H7 (cell line): ENCODE measurements around the gene FAM168A. TPM values are rescaled to one million over a fixed set of nuclear protein-coding genes. Genes with fewer than 3 reads are reported as not detected.

ENCODE experiments used
- DNase-seq: peaks from one replicate; pipeline ENCODE4 v3.0.0; 2012
- H3K27me3 ChIP-seq: 2 replicates; pipeline ENCODE4 v1.6.0; 2011; ENCODE audit warnings: mild to moderate bottlenecking, low read length; ENCODE audit not compliant: control insufficient read depth, insufficient read depth
- H3K36me3 ChIP-seq: replicated peaks from 2 replicates; pipeline ENCODE4 v1.5.1; 2011; ENCODE audit warnings: low read length; ENCODE audit not compliant: control insufficient read depth, insufficient read depth
- H3K4me3 ChIP-seq: 2 replicates; pipeline ENCODE4 v1.5.1; 2011; ENCODE audit warnings: low read depth, mild to moderate bottlenecking, control low read depth, low read length, moderate library complexity; ENCODE audit not compliant: insufficient read depth
- total RNA-seq: library from RNA; depleted of rRNA; stranded (reverse); fragments of >200 nt; shearing (Covaris generic); gene quantifications from 2 replicates; pipeline ENCODE4 v1.2.3, GENCODE V29; 2014; rRNA removed

Gene FAM168A
- 13.1 and 14.3 TPM in 2 replicates for total RNA-seq

GRCh38 chr11:73597956-73598718 is at the start of gene FAM168A:
Gene FAM168A, minus strand, starts transcription at chr11:73598112. Its CDS starts 129,638 bp downstream, at chr11:73468474.
- H3K4me3 ChIP-seq = peak within 1 kb of the TSS; percentile 85
- no peaks in the 10 kb centered on the region for H3K36me3 ChIP-seq
- DNase-seq = peak; percentile 97
- H3K27me3 ChIP-seq = no peaks in the 10 kb centered on the region

- peak; percentile 98 for DNase-seq
- H3K4me3 ChIP-seq = peak overlapping the region; percentile 59
- H3K36me3 ChIP-seq = no peaks in the 10 kb centered on the region
- peaks cover 29% of the 10 kb centered on the region for H3K27me3 ChIP-seq
These were observed 49.7 kb upstream of the FAM168A start for GRCh38 chr11:73647459-73648100.

- Histone ChIP-seq H3K4me3 (peak within 1 kb of the TSS; percentile 59), H3K36me3 (no peaks in the 10 kb centered on the region), H3K27me3 (peaks cover 27% of the 10 kb centered on the region)
- peak; percentile 91 for DNase-seq
These were observed 48.2 kb upstream of the FAM168A start, which contains the start of gene PLEKHB1 for GRCh38 chr11:73645972-73646631. Gene PLEKHB1, plus strand, starts transcription at chr11:73646581. Its CDS starts 28 bp downstream, at chr11:73646609.

GRCh38 chr11:73645121-73645969 is 47.4 kb upstream of the FAM168A start:
- Histone ChIP-seq H3K27me3 (peaks cover 27% of the 10 kb centered on the region), H3K36me3 (no peaks in the 10 kb centered on the region), H3K4me3 (peak overlapping the region; percentile 50)
- peak; percentile 74 for DNase-seq

GRCh38 chr11:73641668-73642067 is 43.8 kb upstream of the FAM168A start:
- no peak for DNase-seq
- Histone ChIP-seq H3K4me3 (no peak overlapping the region), H3K27me3 (peaks cover 20% of the 10 kb centered on the region), H3K36me3 (no peaks in the 10 kb centered on the region)

GRCh38 chr11:73640592-73640991 is 42.7 kb upstream of the FAM168A start:
- peaks cover 10% of the 10 kb centered on the region for H3K27me3 ChIP-seq
- H3K36me3 ChIP-seq = no peaks in the 10 kb centered on the region
- DNase-seq = no peak
- H3K4me3 ChIP-seq = no peak overlapping the region

GRCh38 chr11:73637012-73637411 is 39.1 kb upstream of the FAM168A start:
- Histone ChIP-seq H3K36me3 (no peaks in the 10 kb centered on the region), H3K27me3 (peaks cover 9% of the 10 kb centered on the region; the same call in 1 of the 2 replicates), H3K4me3 (no peak overlapping the region)
- no peak for DNase-seq

GRCh38 chr11:73636249-73636648 is 38.3 kb upstream of the FAM168A start:
- peaks cover 11% of the 10 kb centered on the region; the same call in 1 of the 2 replicates for H3K27me3 ChIP-seq
- DNase-seq = no peak
- H3K4me3 ChIP-seq = no peak overlapping the region
- H3K36me3 ChIP-seq = no peaks in the 10 kb centered on the region

- no peak for DNase-seq
- Histone ChIP-seq H3K36me3 (no peaks in the 10 kb centered on the region), H3K4me3 (no peak overlapping the region), H3K27me3 (peaks cover 13% of the 10 kb centered on the region)
These were observed 37.8 kb upstream of the FAM168A start for GRCh38 chr11:73635721-73636120.

GRCh38 chr11:73633999-73634398 is 36.1 kb upstream of the FAM168A start:
- no peak overlapping the region for H3K4me3 ChIP-seq
- H3K36me3 ChIP-seq = no peaks in the 10 kb centered on the region
- H3K27me3 ChIP-seq = peaks cover 28% of the 10 kb centered on the region
- DNase-seq = no peak

- DNase-seq = no peak
- H3K4me3 ChIP-seq = no peak overlapping the region
- H3K27me3 ChIP-seq = peaks cover 33% of the 10 kb centered on the region
- H3K36me3 ChIP-seq = no peaks in the 10 kb centered on the region
These were observed 35.1 kb upstream of the FAM168A start for GRCh38 chr11:73632996-73633395.

- Histone ChIP-seq H3K36me3 (no peaks in the 10 kb centered on the region), H3K4me3 (no peak overlapping the region), H3K27me3 (peaks cover 52% of the 10 kb centered on the region)
- DNase-seq = no peak
These were observed 32.0 kb upstream of the FAM168A start for GRCh38 chr11:73629907-73630306.

- no peaks in the 10 kb centered on the region for H3K36me3 ChIP-seq
- no peak overlapping the region for H3K4me3 ChIP-seq
- peak; percentile 84 for DNase-seq
- H3K27me3 ChIP-seq = peaks cover 55% of the 10 kb centered on the region
These were observed 27.9 kb upstream of the FAM168A start for GRCh38 chr11:73625696-73626318.

- DNase-seq = no peak
- H3K4me3 ChIP-seq = no peak overlapping the region
- H3K36me3 ChIP-seq = no peaks in the 10 kb centered on the region
- peaks cover 39% of the 10 kb centered on the region for H3K27me3 ChIP-seq
These were observed 25.8 kb upstream of the FAM168A start for GRCh38 chr11:73623686-73624085.
